Measurements from ENCODE around the gene TMCO4.

The TMCO4 gene

DNA sequence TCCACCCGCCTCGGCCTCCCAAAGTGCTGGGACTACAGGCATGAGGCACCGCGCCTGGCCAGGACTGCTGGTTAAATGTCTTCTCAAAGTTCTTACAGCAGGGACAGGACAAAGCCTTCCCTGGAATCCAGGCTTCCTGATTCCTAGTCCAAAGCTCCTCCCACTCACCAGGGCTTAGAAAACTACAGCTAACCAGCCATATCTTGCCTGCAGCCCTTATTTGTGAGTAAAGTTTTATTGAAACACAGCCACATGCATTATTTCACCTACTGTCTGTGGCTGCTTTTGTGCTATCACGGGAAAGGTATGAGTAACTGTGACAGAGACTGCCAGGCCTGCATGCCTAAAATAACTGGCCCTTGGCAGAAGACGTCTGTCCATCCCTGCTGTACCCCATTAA lies 24.4 kb downstream of the TMCO4 start:
- DNase-seq = no peak

DNA sequence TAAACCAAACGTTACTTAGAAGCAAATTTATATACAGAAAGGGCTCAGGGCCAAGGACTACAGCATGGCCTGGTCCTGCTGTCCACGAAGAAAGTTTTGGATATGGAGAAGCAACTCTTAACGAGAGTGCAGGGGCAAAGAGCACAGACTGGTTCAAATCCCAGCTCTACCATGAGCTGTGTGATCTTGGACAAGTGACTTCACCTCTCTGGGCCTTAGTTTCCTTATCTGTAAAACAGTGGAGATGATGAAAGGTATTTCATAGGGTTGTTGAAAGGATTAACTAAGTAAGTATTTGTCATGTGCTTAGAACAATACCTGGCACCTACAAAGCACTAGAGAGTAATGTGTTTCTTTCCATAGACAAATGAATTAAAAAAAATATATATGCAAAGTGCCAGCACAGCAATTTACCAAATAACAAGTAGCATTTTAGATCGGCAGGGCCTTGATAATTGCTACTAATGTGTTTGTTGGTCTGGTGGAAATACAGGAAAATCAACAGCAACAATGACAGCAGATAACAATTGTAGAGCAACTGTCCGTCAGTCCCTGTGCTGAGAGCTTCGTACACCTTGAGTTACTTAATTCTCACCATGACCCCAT lies 25.4 kb downstream of the TMCO4 start:
- DNase-seq = no peak

DNA sequence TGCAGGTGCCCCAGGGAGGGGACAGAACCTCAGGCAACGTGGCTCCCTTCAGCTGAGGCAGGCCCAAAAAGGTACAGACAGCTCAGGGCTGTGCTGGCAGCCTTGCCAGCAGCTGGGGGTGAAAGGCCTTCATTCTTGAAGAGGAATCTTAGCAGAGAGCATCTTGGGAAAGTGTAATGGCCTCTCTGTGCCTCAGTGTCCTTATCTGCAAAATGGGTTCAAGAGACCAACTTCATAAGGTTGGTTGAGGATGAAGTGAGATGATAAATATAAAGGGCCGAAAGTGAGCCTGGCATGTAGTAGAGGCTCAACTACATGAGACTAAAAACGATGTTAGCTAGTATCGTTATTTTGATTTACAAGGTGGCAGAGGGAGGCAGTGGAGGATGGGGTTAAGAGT lies 26.2 kb downstream of the TMCO4 start:
- DNase-seq = no peak

DNA sequence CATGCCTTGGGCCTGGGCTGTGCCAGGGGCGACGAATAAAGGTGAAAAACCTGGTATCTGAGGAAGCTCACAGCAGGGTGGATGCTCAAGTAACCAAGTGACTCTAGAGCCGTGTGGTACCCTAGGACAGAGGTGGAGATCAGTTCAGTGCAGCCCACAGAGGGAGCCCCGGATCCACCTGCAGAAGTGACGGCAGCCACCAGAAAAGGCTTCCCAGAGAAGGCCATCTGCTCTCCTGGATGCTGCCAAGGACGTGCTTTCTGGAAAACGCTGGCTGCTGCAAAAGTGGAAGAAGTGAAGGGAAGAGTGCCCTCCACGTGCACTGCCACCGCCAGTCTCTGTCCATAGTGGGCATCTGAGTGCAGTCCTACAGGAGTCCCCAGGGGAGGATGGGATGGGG lies 27.7 kb downstream of the TMCO4 start:
- no peak for DNase-seq

DNA sequence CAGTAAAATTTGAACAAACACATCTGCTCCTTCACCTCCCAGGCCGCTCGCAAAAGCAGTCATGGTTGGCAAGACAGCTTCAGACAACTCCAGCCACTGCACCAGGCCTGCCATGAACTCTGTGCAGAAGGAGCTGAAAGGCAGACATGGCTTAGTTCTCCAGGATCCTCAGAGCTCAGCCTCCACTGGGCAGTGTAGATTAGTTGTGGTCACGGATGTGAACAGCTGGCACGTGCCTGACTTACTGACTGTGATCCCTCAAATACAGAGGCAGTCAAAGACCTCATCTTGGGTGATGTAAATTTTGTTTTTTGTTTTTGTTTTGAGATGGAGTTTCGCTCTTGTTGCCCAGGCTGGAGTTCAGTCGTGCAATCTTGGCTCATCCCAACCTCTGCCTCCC lies 28.4 kb downstream of the TMCO4 start:
- DNase-seq = no peak

DNA sequence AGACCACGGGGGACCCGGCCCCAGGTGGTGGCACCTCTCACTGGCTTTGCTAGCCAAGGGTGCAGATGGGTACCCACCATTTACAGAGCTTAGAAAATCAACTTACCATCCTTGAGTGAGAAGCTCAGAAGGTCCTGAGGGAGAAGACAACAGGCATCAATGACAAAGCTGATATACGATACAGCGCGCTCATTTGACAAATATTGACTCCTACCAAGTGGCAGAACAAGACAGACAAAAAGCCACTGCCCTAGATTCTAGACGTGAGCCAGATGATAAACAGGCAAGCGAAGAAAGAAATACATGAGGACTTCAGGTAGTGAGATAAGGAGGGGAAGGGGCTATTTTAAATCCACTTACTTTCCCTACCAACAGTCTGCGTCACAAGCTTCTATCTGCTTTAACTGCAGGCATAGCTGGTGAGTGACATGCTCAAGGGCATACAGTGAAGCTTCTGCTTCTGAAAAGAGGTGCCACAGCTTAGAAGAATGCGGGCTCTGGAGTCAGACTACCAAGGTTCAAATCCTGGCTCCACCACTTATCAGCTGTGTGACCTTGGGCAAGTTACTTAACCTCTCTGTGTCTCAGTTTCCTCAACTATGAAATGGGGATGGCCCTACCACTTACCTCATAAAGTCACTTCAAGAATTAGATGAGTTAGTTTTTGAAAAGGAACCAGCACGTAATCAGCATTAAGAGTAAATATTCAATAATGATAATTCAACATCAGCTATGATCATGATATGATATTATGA lies 29.1 kb downstream of the TMCO4 start:
- no peak for DNase-seq

DNA sequence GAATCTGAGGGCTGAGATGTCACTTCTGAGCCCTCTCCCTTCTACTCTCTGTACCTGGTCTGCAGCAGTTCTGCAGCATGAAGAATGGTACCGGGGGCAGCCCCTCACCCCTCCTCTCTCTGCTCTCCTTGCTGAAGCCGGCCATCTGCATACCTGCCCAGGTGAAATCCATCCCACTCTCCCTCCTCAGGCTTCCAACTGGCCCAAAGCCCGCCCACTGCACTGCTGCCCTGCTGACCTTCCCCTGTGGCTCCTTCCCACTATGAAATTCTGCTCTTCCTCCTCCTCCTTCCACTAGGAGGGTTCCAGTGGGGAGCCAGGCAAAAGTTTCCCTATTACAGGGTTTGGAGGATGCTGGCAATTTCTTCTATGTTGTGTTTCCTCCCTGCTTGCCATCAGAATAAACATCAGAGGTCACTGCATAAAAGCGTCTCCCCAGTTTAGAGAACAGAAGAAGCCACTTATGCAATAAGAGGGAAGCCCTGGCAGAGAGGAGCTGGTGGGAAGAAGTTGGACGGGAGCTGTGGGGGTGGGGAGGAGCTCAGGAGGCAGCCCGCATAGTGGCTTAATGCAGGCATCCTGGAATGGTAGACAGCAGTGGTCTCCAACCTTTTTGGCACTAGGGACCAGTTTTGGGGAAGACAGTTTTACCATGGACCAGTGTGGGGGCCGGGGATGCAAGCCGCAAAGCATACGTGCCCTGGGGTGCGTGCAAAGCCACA lies 30.3 kb downstream of the TMCO4 start:
- no peak for DNase-seq

DNA sequence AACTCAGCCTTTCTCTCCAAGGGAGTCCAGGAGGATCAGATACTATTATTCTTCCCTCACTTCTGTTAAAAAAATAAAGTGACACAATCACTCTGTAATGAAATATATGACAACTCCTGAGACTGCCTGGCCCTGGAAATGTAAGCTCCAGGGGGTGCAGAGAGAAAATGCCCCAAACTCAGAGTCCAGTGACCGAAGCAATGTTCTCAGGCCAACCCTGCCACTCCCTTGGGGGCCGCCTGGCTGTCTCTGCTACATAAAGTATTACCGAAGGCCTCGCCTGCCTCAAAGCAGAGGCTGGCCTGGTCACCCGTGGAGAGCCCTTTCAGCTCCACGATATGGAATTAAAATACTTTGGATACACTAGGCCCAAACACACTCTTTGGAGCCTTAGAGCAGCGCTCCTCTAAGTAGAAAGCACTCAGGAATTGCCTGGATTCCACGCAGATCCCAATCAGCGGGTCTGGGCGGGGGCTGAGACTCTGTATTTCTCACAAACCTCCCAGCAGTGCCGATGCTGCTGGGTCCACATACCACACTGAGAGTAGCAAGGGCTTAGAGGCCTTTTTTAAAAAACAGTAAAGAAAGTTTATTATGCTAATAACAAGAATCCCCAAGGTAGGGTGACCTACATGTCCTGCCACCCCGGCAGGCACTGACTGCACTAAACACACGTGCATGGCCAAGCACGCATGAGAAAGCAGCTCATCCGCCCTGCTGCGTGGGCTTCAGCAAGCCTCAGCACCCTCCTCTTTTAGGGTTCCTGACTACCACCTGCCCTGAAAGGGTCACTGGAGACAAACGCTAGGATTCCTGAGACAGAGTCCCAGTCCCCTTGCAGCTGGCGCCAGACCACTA lies 31.1 kb downstream of the TMCO4 start:
- no peak for DNase-seq

DNA sequence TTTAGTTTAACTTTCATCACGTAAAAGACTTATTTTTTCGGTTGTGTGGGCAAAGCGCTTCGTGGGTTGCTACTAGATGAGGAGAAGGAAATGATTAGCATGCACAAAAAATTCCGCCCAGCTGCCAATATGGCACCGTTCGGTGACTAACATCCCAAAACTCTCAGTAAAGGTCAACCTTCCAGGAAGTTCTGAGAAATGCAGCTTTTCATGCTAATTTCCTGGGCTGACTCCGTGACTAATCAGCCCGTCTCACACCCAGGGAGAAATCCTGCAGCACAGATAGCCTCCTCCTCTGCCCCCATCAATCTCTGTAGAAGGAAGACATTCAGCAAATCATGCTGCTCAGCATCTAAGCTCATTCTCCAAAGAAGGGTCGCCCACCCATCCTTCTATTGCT lies 34.1 kb downstream of the TMCO4 start:
- DNase-seq = no peak

DNA sequence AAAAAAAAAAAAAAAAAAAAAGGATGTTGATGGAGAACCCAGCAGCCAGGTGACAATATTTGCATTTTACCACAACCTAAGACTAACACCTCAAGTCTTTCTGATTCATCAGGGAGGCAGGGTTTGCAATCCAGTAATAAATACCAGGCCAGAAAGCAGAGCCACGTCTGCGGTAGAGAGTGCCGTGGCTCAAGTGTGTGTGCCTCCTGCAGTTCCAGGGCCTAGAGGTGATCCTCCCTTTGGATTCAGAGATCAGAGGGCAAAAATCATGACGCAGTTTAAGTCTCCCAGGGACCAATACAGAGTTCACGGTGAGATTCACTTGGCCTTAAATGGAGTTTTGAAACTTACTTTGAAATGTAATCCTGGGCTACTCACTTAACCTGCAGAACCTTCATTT lies 34.9 kb downstream of the TMCO4 start:
- DNase-seq = no peak

DNA sequence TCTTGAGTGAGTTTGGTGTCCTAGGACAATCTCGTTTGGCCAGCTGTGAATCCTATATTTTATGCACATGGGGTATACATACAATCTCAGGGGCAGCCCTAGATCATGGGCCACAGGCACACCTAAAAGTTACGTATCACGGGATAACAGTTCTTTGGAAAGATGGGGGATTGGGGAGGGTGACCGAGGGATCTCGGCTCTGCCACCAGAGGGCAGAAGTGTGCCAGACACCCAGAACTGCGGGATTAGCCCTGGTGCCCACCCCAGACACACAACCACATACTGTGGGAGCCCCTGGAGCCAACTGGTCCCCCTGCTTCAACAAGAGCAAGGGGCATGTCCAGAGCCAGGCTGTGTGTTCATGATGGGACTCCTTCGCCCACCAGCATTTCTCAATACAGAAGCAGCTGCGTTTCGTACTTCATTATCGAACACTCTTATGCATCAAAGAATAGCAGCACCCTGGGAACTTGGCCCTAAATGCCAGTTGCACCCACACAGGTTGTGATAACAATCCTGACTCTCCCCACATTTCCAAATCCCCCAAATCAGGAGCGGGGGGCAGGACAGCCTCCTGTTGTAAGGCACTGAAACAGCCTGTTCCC lies 37.4 kb downstream of the TMCO4 start:
- DNase-seq = no peak

DNA sequence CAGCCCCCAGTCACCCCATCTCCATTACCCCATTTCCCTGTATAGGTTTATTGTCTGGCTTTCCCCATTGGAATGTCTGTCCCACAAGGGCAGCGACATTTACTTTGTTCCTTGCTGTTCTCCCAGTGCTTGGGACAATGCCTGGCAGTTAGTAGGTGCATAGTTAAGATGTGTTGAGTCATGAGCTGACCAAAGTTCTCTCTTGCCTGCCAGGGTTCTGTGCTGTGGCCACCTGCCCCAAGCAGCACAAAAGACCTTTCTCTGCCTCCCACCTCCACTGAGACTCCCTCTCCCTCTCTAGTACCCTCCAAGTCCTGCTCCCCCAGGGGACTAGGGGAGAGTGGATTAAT lies 40.0 kb downstream of the TMCO4 start:
- DNase-seq = no peak

DNA sequence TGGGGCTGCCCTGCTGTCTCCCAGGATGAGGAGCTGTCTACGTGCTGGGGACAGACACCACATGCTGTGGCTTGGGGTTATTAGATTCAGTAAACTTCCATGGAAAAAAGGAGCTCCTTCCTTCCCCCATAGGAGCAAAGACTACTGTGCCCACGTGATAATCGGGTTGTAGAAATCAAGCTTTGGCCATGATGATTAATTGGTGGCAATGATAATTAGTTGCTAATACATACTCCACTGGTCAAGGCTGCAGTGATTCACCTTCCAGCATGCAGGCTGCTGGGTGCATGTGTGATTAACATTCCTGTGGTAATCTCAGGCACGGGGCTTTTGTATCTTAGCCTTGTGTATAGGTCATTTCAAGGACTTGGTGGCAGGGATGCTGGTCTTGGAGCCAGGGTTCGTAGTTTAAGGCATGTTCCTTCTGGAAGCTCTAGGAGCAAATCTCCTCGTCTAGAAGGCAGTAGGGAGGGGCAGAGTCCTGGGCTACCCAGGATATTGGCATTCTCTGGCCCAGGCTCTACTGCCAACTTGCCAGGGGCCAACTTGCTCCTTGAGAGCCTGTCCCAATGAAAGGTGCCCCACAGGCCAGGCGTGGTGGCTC lies 41.4 kb downstream of the TMCO4 start:
- DNase-seq = no peak

DNA sequence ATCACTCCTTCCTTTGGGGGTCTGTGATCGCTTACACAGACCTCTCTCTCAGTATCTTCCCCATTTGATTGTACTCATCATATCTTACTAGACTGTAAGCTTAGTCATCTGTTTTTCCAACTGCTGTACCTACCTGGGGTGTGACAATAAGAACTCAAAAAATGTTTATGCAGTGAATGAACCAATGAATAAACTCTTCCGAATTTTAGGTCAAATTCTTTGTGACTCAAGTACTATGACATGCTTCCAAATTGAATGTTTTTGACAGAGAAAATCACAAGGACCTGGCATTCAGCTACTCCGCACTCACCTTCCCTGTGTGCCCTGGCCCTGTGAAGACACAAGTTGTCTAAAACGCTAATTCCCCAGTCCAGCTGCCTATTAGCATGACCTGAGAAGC lies 42.1 kb downstream of the TMCO4 start:
- no peak for DNase-seq

DNA sequence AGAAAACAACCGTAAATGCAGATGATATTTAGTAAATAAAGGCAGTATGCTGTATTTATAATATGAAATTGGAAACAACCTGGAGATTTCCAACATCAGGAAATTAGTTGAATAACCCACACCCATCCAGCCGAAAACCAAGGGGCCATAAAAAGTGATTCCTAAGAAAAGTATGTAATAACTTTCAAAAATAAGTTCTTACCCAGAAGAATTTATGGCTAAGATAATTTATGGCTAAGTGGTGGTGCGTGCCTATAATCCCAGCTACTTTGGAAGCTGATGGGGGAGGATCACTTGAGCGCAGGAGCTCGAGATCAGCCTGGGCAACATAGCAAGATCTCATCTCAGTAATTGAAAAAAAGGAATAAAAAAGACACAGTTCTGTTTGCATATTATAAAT lies 43.2 kb downstream of the TMCO4 start:
- DNase-seq = no peak

DNA sequence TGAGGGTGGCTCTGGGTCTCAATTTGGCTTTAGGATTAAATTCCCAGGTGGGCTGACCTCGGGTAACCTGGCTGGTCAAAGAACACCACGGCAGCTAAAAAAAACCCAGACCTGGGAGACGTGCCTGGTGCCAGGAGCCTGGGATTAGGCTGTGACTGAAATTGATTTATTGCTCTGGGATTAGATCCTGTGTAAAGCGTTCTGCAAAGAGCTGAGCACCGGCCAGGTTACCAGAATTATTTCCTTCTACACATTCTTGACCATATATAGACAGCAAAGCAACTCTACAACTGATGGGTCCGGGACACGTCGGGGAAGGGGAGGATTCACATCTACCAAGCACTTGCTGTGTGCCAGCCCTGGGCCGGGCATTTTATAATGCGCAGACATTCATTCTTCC lies 45.2 kb downstream of the TMCO4 start:
- DNase-seq = no peak

DNA sequence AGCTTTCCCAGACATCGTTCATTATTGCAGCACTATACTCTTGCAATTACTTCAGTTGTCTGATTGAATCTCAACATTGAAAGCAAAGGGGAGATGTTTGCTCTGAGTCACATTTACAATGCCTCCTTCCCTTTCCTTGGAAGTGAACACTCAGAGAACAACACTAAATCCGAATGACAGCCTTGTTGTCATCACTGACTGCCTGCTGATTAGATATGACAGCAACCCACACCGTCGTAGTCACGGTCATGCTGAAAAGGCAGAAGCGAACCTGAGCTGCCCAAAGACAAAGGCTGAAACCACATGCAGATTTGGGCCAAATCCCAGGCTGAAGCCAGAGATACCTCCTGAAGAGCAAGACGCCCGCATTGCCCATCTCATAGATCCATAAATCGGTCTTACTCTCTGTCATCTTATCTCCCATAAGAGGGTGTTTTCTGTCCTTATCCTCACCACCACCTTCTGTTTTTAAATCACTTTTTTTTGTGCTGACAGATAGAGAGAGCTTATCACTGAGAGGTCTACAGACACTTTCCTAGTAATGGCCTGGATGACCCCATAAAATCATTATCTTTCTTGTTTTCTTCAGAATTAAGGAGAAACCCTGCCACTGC lies 47.5 kb downstream of the TMCO4 start:
- no peak for DNase-seq

DNA sequence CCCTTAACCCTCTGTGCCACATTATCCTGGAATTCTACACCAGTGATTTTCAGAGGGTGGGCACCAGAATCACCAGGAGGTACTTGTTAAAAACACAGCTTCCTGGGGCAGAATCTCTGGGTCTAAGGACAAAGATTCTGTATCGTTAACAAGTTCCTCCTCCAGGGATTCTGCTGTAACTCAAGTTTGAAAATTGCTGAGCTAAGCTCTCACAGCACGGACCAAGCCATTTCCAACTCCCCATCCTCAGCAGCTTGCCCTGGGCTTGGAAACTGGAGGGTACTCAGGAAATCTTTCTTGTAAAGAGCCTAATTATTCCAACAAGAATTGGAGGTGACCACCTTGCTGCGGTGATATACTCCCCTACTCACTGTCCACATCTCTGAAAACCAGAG lies 48.8 kb downstream of the TMCO4 start:
- no peak for DNase-seq

DNA sequence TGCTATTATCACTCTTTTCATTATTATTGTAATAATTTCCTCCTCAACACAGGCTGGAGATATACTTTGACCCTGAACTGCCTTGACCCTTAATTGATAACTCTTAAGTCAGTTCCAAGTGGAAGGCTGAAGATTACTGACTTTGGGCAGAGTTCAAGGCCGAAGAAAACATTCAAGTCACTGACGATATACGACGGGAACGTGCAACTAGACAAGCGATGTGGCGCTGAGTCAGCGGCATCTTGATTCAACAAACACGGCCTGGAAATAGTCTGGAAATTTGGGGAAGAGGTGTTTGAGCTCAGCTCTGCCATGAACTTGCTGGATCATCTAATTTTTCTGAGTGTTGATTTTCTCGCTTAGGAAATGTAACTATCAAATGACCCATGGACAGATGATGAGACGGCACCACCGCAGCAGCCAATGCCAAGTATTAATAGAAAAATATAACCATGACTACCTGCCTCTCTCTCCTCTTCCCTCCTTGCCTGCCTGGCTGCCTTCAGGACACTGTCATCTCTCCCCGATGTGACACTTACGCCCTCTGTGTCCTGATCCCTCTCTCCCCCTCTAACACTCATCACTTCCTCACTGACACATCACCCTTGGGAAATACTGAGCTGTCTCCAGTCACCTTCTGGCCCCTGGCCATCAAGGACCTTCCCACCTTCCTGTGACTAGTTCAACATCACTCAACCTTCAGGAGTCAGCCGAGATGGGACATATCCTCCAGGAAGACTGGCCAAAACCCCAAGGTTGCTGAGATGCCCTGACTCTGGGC lies 49.4 kb downstream of the TMCO4 start:
- no peak for DNase-seq

DNA sequence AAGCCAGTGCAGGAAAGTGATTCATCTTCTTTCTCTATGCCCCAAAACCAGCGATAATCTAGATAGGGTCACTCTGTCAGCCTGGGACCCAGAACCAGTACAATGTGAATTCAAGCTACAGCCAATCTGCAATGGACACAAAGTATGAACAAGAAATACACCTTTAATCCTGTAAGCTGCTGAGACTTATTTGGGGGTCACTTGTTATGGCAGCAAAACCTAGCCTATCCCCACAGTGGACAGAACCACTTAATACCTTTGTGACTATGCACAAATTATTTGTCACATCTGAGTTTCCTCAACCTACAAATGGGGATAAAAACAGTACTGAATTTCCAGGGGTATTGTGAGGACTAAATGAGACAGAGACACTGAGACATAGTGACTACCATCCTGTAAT lies 50.0 kb downstream of the TMCO4 start:
- no peak for DNase-seq

DNA sequence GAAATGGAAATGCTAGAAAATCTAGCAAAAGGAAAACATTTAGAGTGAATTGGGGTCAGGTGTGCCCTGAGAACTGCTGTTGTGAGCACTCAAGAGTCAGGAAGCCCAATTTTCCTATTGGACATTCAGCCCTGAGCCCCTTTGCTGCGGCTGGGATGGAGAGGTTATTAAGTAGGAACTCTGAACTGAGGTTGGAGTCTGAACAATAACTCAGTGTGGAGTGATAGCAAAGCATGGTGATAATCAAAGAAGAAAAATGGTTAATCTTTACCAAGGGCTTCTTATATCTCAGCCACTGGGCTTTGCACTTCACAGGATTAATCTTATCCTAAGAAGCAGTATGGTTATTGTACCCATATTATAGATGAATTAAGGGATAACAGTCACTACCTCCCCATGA lies 52.0 kb downstream of the TMCO4 start:
- no peak for DNase-seq
